ES-I3 (cell line): ENCODE results near the gene NSF.
"Not testable (repeated sequence)": the region's sequence is repeated elsewhere in the genome, so short reads cannot be mapped to it uniquely, and the experiment has no call there.

Experiments
- H3K36me3 ChIP-seq: 2 replicates; pipeline ENCODE4 v1.6.1; 2013; ENCODE audit warnings: mild to moderate bottlenecking, low read length, control low read depth, moderate library complexity; ENCODE audit not compliant: insufficient read depth
- H3K4me1 ChIP-seq: 2 replicates; pipeline ENCODE4 v1.6.1; 2013; ENCODE audit warnings: mild to moderate bottlenecking, control low read depth, low read length; ENCODE audit not compliant: insufficient read depth
- H3K9ac ChIP-seq: 2 replicates; pipeline ENCODE4 v1.6.1; 2013; ENCODE audit warnings: low read depth, mild to moderate bottlenecking, low read length, moderate library complexity
- H3K9me3 ChIP-seq: 2 replicates; pipeline ENCODE4 v1.6.1; 2013; ENCODE audit warnings: mild to moderate bottlenecking, low read length, moderate library complexity; ENCODE audit not compliant: control insufficient read depth, insufficient read depth

NSF gene

GRCh38 chr17:46611304-46611703 is 20.8 kb downstream of the NSF start:
- H3K36me3 ChIP-seq, H3K4me1 ChIP-seq, H3K9me3 ChIP-seq, H3K9ac ChIP-seq: not testable (repeated sequence)

GRCh38 chr17:46613876-46614275 is 23.4 kb downstream of the NSF start:
- H3K9ac ChIP-seq, H3K9me3 ChIP-seq, H3K4me1 ChIP-seq: not testable (repeated sequence)

DNA sequence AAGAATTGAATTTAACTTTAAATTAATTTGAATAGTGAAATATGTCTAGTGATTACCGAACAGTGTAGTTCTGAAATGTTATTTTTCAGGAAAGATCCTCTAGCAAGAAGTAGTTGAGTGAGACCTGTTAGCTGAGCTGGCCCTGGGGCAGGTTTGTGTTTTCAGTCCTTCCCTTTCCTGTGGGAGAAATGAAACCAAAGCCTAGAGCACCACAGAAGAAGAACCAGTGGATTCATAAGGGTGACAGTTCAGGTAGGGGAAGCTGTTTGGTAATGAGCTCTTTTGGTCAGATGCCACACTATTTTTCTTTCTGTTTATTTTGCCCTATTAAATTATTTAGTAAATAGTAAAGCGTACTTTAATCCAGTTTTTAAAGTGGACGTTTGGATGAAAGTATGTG is 26.7 kb downstream of the NSF start:
- not testable (repeated sequence) for H3K4me1 ChIP-seq, H3K9me3 ChIP-seq, H3K9ac ChIP-seq, H3K36me3 ChIP-seq

More at GRCh38 chr17:46613876-46614275, 23.4 kb downstream of the NSF start:
- H3K36me3 ChIP-seq, result not testable (repeated sequence)

DNA sequence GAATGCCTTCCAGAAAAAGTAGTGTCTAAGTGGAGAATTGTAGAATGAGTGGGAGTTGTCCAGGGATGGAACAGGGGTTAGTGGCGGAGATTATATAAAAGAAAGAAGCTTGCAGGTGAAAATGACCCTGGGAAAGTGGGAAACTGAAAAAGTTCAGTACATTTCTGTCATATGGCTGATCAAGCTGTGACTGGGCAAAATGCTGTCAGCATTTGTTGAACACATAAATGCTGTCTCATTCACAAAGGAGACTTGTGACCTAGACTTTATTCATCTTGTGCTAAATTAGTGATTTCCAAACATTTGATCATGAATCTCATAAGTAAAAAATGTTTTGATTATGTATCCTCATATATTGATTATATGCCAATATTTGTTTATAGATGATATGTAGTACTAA is 28.5 kb downstream of the NSF start:
- not testable (repeated sequence) for H3K36me3 ChIP-seq, H3K9ac ChIP-seq, H3K4me1 ChIP-seq, H3K9me3 ChIP-seq

GRCh38 chr17:46623790-46624189 is 33.3 kb downstream of the NSF start:
- H3K36me3 ChIP-seq, H3K4me1 ChIP-seq, H3K9me3 ChIP-seq, H3K9ac ChIP-seq: not testable (repeated sequence)

DNA sequence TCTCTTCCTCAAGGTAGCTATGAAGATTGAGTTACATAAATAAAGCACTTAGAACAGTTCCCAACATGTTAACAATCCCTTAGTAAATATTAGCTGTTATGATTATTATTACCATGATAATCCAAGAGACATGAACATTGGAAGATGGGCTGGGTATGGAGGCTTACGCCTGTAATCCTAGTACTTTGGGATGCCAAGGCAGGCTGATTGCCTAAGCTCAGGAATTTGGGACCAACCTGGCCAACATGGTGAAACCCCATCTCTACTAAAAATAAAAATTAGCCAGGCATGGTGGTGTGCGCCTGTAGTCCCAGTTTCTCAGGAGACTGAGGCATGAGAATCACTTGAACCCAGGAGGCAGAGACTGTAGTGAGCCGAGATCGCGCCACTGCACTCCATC is 34.3 kb downstream of the NSF start:
- H3K36me3 ChIP-seq, H3K9ac ChIP-seq, H3K4me1 ChIP-seq, H3K9me3 ChIP-seq: not testable (repeated sequence)

DNA sequence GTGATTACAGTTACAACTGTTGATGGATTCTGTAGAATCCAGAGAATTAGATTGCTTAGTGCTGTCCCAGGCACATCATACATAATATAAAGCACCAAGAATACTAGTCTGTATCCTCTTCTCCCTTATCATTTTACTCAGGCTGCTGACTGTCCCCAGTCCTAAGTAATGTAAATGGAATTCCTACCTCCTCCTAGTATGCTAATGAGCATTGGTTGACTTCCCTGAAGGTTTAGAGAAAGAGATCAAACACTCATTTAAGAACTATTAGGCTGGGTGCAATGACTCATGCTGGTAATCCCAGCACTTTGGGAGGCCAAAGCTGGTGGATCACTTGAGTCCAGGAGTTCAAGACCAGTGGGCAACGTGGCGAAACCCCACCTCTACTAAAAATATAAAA is 37.0 kb downstream of the NSF start:
- H3K9ac ChIP-seq, H3K36me3 ChIP-seq, H3K4me1 ChIP-seq, H3K9me3 ChIP-seq: not testable (repeated sequence)

GRCh38 chr17:46628753-46629436 is 38.4 kb downstream of the NSF start:
- H3K36me3 ChIP-seq, H3K4me1 ChIP-seq, H3K9ac ChIP-seq, H3K9me3 ChIP-seq: not testable (repeated sequence)

- H3K9ac ChIP-seq, H3K4me1 ChIP-seq, H3K36me3 ChIP-seq, H3K9me3 ChIP-seq: not testable (repeated sequence)
Measured at GRCh38 chr17:46632146-46632545, 41.7 kb downstream of the NSF start.

DNA sequence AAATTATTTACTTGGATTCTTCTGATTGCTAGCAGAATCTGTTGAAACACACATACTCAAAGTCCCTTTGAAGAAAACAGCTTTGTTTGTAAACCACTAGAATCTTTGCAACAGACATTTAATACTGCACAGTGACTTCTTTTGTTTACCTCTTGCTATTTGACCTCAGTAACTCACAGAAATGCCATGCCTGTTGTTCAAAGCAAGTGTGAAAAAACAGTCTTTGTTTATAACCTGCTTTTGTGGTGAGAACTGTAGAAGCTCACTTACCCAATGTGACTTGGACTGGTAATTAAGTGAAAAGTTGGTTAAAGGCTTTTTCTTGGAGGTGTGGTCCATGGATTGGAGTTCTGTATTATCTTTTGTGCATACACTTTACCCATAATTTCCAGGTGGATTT is 44.4 kb downstream of the NSF start:
- not testable (repeated sequence) for H3K9ac ChIP-seq, H3K9me3 ChIP-seq, H3K4me1 ChIP-seq, H3K36me3 ChIP-seq

DNA sequence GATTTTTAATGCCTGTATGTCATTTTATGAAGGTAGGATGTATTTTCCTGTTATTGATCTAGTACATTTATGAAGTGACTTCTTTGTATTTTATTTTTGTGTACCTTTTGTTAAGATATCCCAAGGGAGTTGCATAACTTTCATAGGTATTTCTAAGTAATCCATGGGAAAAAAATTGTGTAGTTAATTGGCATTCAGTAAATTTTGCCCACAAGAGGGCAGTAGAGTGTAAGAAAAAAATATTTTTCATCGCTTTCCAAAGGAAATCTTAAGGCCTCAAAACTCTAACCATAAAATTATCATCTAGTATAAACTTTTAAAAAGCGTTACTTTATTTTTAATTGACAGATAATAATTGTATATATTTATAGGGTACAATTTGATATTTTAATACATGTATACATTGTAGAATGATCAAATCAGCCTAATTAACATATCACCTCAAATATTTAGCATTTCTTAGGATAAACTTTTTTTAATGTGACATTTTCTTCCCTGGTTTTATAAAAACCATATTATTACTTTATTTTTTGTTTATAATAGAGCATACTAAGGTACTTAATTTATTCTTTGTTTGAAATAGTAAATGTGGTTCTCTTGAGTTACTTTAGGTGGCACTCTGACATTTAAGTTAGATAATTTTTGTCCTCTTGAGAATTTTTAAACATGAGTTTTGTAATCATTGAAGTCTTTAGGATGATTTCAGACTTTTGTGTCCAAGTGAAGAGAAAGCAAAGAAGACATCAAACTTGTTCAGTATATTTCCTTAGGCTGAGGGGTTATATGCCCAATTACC is 51.6 kb downstream of the NSF start:
- H3K4me1 ChIP-seq, H3K9ac ChIP-seq, H3K9me3 ChIP-seq, H3K36me3 ChIP-seq: not testable (repeated sequence)

GRCh38 chr17:46647251-46647650 is 56.8 kb downstream of the NSF start:
- H3K4me1 ChIP-seq, H3K36me3 ChIP-seq, H3K9me3 ChIP-seq, H3K9ac ChIP-seq: not testable (repeated sequence)

DNA sequence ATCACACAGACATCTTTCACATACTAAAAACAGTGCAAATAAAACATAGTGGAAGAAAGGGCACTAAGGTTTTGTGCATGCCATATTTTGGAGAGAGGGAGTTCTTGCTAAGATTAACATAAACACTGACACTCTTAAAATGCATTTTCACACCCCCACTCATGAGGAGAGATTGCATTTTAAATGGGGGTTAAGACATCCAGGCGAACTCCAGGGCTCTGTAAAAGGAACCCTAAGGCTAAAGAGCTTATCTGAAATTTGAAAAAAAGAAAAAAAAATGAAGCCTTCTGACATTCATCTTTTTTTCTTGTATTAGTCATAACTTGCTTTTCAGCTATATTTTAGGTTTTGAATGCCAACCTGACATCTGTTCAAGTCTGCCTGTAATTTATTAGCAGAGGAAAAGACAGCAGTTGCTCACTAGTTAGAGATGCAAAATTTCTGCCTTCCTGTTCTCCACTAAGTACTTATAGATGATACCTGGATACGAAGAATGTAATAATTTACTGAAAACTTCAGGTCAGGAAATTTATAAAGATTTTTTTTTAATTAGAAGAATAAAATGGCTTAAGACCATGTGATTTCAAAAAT is 57.3 kb downstream of the NSF start:
- not testable (repeated sequence) for H3K36me3 ChIP-seq, H3K9me3 ChIP-seq, H3K4me1 ChIP-seq, H3K9ac ChIP-seq

GRCh38 chr17:46649246-46649645 is 58.8 kb downstream of the NSF start:
- not testable (repeated sequence) for H3K36me3 ChIP-seq, H3K9me3 ChIP-seq, H3K4me1 ChIP-seq, H3K9ac ChIP-seq

GRCh38 chr17:46652024-46652643 is 61.7 kb downstream of the NSF start:
- H3K36me3 ChIP-seq, H3K4me1 ChIP-seq, H3K9ac ChIP-seq, H3K9me3 ChIP-seq: not testable (repeated sequence)
